ENCODE results near the gene CAST. TPM values are rescaled to one million over a fixed set of nuclear protein-coding genes. Genes with fewer than 3 reads are reported as not detected.

Gene CAST
- total and polyA plus RNA-seq, 2 donors (not counting 3 experiments of a cell fraction or from before 2014, with no cell fraction given) = 33.7 to 194 TPM

- Histone ChIP-seq H3K9me3 (replicated peaks; ENCODE audit: control insufficient read depth, insufficient read depth, low read length) (no peaks in the 10 kb centered on the region), H3K9me1 (replicated peaks; ENCODE audit: control insufficient read depth, extremely low read depth, insufficient read depth, low read length) (no peaks in the 10 kb centered on the region), H3K4me1 (ENCODE audit: control insufficient read depth, extremely low read depth, insufficient read depth, low read length) (no peaks in the 10 kb centered on the region), H3K4me2 (ENCODE audit: insufficient read depth, low read length) (no peak overlapping the region), H3K4me3 (replicated peaks in 1 of 3; ENCODE audit: insufficient read depth in 1 of 3, low read depth in 1 of 3, low read length in 3 of 3) (no peak overlapping the region), H3K9ac (replicated peaks; ENCODE audit: extremely low read depth, insufficient read depth, low read length) (no peak overlapping the region), H3K36me3 (ENCODE audit: control insufficient read depth in 2 of 2, extremely low read depth in 1 of 2, insufficient read depth in 2 of 2, low read length in 2 of 2) (no peaks in the 10 kb centered on the region), H3K79me2 (ENCODE audit: control insufficient read depth, insufficient read depth, low read length) (peaks cover 63% of the 10 kb centered on the region), H3K27me3 (ENCODE audit: control insufficient read depth in 2 of 2, insufficient read depth in 2 of 2, low read length in 2 of 2) (no peaks in the 10 kb centered on the region), H4K20me1 (replicated peaks; ENCODE audit: control insufficient read depth, extremely low read depth, insufficient read depth, low read length) (peaks cover 2% of the 10 kb centered on the region), H2AFZ (ENCODE audit: low read depth, low read length) (no peak overlapping the region), H3K27ac (ENCODE audit: insufficient read depth, low read depth, low read length) (no peak overlapping the region)
- DNase-seq (ENCODE audit: low read depth, low spot score) (no peak), FAIRE-seq (no peak)
- ChIA-PET CTCF (interaction anchor here (0.9 to 2.5 kb wide), 2 partner anchors 105 to 374 kb away, joined by 4 to 7 read pairs; no protein-coding TSS in a partner anchor), POLR2A (no interaction called here)
- TF ChIP-seq GATA2 (IDR thresholded peaks at IDR 0.05; ENCODE audit: insufficient read depth, insufficient read length, low read depth, low read length) (no peak), EZH2 (IDR thresholded peaks at IDR 0.05; ENCODE audit: borderline replicate concordance, low read depth, low read length, severe bottlenecking) (no peak), POLR2AphosphoS5 (IDR thresholded peaks at IDR 0.05; ENCODE audit: insufficient read depth, low read depth, low read length) (no peak), CTCF (IDR thresholded peaks at IDR 0.05; ENCODE audit: extremely low read depth in 1 of 2, insufficient read depth in 1 of 2, low read depth in 1 of 2, low read length in 2 of 2) (no peak), MYC (IDR thresholded peaks at IDR 0.05; ENCODE audit: low read depth, low read length) (no peak), JUN (IDR thresholded peaks at IDR 0.05; ENCODE audit: borderline replicate concordance, insufficient read depth, insufficient read length, low read depth) (no peak), MAX (IDR thresholded peaks at IDR 0.05; ENCODE audit: insufficient read depth, insufficient read length) (no peak), FOS (IDR thresholded peaks at IDR 0.05; ENCODE audit: borderline replicate concordance, insufficient read depth, low read length) (no peak), POLR2A (IDR thresholded peaks at IDR 0.05; ENCODE audit: low read depth, low read length) (no peak)
- intact Hi-C loops (cut with micrococcal nuclease) (no loop called here), dilution Hi-C loops (cut with MboI; ENCODE audit: extremely low pct_ligation_motif_present, low sequenced_read_pairs) (no loop called here)
- no TSS peak for BruUV-seq (replicated peaks)
Observed at GRCh38 chr5:96718635-96719077, 56.5 kb downstream of the CAST start.

Data from endothelial cell of umbilical vein (primary cell).